SK-N-SH treated with all-trans-retinoic acid at 6 μM for 48 hours (cell line): ENCODE results near the gene PTGER2.

Experiments used
- ATAC-seq: fragments of 200-7000 bp; cut with Tn5 transposase; 3 replicates; pipeline ENCODE4 v1.9.1; 2020; ENCODE audit warnings: mild to moderate bottlenecking, moderate library complexity
- ARNTL ChIP-seq: fragments of 450-650 bp; formaldehyde crosslinking; IDR thresholded peaks from 2 replicates; pipeline ENCODE4 v1.5.0; 2020; ENCODE audit warnings: low read depth, mild to moderate bottlenecking, moderate library complexity, borderline replicate concordance
- BACH2 ChIP-seq: fragments of 250-450 bp; sonication (Bioruptor Pico); IDR thresholded peaks from 2 replicates; pipeline ENCODE4 v1.9.0; 2021; ENCODE audit warnings: mild to moderate bottlenecking, borderline replicate concordance
- CSDC2 ChIP-seq: fragments of 250-450 bp; sonication (Bioruptor Pico); IDR thresholded peaks from 2 replicates; pipeline ENCODE4 v1.5.0; 2020; ENCODE audit warnings: mild to moderate bottlenecking, moderate library complexity
- ESRRG ChIP-seq: fragments of 250-450 bp; sonication (Bioruptor Pico); IDR thresholded peaks from 2 replicates; pipeline ENCODE4 v1.6.1; 2021; ENCODE audit warnings: mild to moderate bottlenecking
- GLIS3 ChIP-seq: fragments of 250-450 bp; sonication (Bioruptor Pico); IDR thresholded peaks from 2 replicates; pipeline ENCODE4 v1.5.0; 2020; ENCODE audit warnings: mild to moderate bottlenecking, moderate library complexity
- ISL1 ChIP-seq: fragments of 250-450 bp; sonication (Bioruptor Pico); IDR thresholded peaks from 2 replicates; pipeline ENCODE4 v2.1.2; 2022; ENCODE audit warnings: mild to moderate bottlenecking, moderate library complexity
- OSR1 ChIP-seq: fragments of 250-450 bp; sonication (Bioruptor Pico); IDR thresholded peaks from 2 replicates; pipeline ENCODE4 v1.8.0; 2022; ENCODE audit warnings: moderate library complexity, mild to moderate bottlenecking, inconsistent platforms
- RARB ChIP-seq: fragments of 250-450 bp; sonication (Bioruptor Pico); IDR thresholded peaks from 2 replicates; pipeline ENCODE4 v1.8.0; 2021; ENCODE audit warnings: mild to moderate bottlenecking, moderate library complexity
- SNAI2 ChIP-seq: fragments of 250-450 bp; sonication (Bioruptor Pico); IDR thresholded peaks from 2 replicates; pipeline ENCODE4 v1.5.0; 2020; ENCODE audit warnings: mild to moderate bottlenecking, moderate library complexity
- TCF4 ChIP-seq: fragments of 250-450 bp; sonication (Bioruptor Pico); IDR thresholded peaks from 2 replicates; pipeline ENCODE4 v1.8.0; 2021; ENCODE audit warnings: mild to moderate bottlenecking, moderate library complexity, borderline replicate concordance
- TOX ChIP-seq: fragments of 250-450 bp; sonication (Bioruptor Pico); IDR thresholded peaks from 2 replicates; pipeline ENCODE4 v1.8.0; 2021; ENCODE audit warnings: mild to moderate bottlenecking, moderate library complexity, borderline replicate concordance
- ZC3H10 ChIP-seq: fragments of 250-450 bp; sonication (Bioruptor Pico); IDR thresholded peaks from 2 replicates; pipeline ENCODE4 v1.5.1; 2021; ENCODE audit warnings: mild to moderate bottlenecking, moderate library complexity
- ZFP3 ChIP-seq: fragments of 250-450 bp; sonication (Bioruptor Pico); IDR thresholded peaks from 2 replicates; pipeline ENCODE4 v1.5.0; 2020; ENCODE audit warnings: mild to moderate bottlenecking, moderate library complexity
- ZFP30 ChIP-seq: fragments of 450-650 bp; formaldehyde crosslinking; IDR thresholded peaks from 2 replicates; pipeline ENCODE4 v1.5.0; 2022; ENCODE audit warnings: mild to moderate bottlenecking, moderate library complexity
- ZNF565 ChIP-seq: fragments of 450-650 bp; formaldehyde crosslinking; conservative IDR thresholded peaks from 2 replicates; pipeline ENCODE4 v1.5.0; 2020; ENCODE audit warnings: low read depth, mild to moderate bottlenecking, moderate library complexity
- ZNF8 ChIP-seq: fragments of 450-650 bp; formaldehyde crosslinking; IDR thresholded peaks from 2 replicates; pipeline ENCODE4 v1.5.0; 2020; ENCODE audit warnings: mild to moderate bottlenecking, moderate library complexity
- TF ChIP-seq, protein P1 (sequence below): fragments of 250-450 bp; sonication (Bioruptor Pico); IDR thresholded peaks from 2 replicates; pipeline ENCODE4 v1.5.1; 2021; ENCODE audit warnings: mild to moderate bottlenecking, moderate library complexity
- TF ChIP-seq, protein P2 (sequence below): fragments of 250-450 bp; sonication (Bioruptor Pico); IDR thresholded peaks from 2 replicates; pipeline ENCODE4 v1.8.0; 2021; ENCODE audit warnings: low read depth, mild to moderate bottlenecking, moderate library complexity, borderline replicate concordance
- TF ChIP-seq, protein P3 (sequence below): fragments of 250-450 bp; sonication (Bioruptor Pico); IDR thresholded peaks from 2 replicates; pipeline ENCODE4 v1.5.1; 2020; ENCODE audit warnings: low read depth, mild to moderate bottlenecking, moderate library complexity
- TF ChIP-seq, protein P4 (sequence below): fragments of 250-450 bp; sonication (Bioruptor Pico); IDR thresholded peaks from 2 replicates; pipeline ENCODE4 v1.8.0; 2020; ENCODE audit warnings: mild to moderate bottlenecking, moderate library complexity, borderline replicate concordance
- TF ChIP-seq, protein P5 (sequence below): fragments of 250-450 bp; sonication (Bioruptor Pico); IDR thresholded peaks from 2 replicates; pipeline ENCODE4 v1.5.0; 2020; ENCODE audit warnings: mild to moderate bottlenecking, moderate library complexity

PTGER2 gene

DNA sequence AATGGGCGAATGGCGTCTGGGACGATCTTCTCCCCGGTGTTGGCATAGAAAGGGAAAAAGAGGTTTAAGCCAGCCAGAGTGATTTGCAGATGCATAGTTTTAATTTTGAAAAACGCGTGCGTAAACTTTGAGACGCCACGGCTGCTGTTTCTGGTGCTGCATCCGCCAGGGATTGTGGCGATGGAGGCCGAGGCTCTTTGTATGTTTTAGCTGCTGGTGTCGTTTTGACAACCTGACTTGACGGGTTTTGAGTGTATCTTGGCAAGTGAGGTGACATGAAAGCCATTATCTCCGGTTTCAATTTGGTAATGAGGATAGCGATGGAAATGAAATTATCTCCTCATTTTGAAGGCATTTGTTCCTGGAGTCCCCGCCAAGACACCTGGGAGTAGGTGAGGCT is 45.0 kb upstream of the PTGER2 start (continued):
- TF ChIP-seq ZNF8 (no peak), SNAI2 (CRISPR knock-in tag) (no peak), ESRRG (CRISPR knock-in tag) (no peak), ZC3H10 (no peak), TOX (CRISPR knock-in tag) (no peak), GLIS3 (CRISPR knock-in tag) (no peak), BACH2 (CRISPR knock-in tag) (no peak), ZNF565 (CRISPR knock-in tag) (no peak), RARB (CRISPR knock-in tag) (no peak), ARNTL (no peak), TCF4 (CRISPR knock-in tag) (no peak)

DNA sequence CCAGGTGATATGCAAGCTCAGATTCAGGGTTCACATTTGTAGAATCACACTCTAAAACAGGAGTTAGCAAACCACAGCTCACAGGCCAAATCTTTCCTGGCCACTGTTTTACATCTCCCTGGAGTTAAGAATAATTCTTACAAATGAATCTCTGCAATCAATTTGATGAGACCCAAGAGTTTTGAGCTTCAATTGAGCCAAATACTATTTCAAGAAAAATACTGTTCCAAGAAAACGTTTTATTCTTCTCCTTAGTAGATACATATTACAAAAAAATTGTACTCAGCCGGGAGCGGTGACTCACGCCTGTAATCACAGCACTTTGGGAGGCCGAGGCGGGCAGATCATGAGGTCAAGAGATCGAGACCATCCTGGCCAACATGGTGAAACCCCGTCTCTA is 44.1 kb upstream of the PTGER2 start:
- TF ChIP-seq ZNF8: no peak
- no peak for TF ChIP-seq OSR1 (CRISPR knock-in tag)
- TF ChIP-seq TCF4 (CRISPR knock-in tag): no peak
- no peak for TF ChIP-seq CSDC2
- TF ChIP-seq, protein P1, sequence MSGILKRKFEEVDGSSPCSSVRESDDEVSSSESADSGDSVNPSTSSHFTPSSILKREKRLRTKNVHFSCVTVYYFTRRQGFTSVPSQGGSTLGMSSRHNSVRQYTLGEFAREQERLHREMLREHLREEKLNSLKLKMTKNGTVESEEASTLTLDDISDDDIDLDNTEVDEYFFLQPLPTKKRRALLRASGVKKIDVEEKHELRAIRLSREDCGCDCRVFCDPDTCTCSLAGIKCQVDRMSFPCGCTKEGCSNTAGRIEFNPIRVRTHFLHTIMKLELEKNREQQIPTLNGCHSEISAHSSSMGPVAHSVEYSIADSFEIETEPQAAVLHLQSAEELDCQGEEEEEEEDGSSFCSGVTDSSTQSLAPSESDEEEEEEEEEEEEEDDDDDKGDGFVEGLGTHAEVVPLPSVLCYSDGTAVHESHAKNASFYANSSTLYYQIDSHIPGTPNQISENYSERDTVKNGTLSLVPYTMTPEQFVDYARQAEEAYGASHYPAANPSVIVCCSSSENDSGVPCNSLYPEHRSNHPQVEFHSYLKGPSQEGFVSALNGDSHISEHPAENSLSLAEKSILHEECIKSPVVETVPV (CRISPR knock-in tag): no peak
- TF ChIP-seq, protein P2, sequence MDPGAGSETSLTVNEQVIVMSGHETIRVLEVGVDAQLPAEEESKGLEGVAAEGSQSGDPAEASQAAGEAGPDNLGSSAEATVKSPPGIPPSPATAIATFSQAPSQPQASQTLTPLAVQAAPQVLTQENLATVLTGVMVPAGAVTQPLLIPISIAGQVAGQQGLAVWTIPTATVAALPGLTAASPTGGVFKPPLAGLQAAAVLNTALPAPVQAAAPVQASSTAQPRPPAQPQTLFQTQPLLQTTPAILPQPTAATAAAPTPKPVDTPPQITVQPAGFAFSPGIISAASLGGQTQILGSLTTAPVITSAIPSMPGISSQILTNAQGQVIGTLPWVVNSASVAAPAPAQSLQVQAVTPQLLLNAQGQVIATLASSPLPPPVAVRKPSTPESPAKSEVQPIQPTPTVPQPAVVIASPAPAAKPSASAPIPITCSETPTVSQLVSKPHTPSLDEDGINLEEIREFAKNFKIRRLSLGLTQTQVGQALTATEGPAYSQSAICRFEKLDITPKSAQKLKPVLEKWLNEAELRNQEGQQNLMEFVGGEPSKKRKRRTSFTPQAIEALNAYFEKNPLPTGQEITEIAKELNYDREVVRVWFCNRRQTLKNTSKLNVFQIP (CRISPR knock-in tag): no peak
- TF ChIP-seq ZFP3 (CRISPR knock-in tag): no peak
- TF ChIP-seq, protein P3, sequence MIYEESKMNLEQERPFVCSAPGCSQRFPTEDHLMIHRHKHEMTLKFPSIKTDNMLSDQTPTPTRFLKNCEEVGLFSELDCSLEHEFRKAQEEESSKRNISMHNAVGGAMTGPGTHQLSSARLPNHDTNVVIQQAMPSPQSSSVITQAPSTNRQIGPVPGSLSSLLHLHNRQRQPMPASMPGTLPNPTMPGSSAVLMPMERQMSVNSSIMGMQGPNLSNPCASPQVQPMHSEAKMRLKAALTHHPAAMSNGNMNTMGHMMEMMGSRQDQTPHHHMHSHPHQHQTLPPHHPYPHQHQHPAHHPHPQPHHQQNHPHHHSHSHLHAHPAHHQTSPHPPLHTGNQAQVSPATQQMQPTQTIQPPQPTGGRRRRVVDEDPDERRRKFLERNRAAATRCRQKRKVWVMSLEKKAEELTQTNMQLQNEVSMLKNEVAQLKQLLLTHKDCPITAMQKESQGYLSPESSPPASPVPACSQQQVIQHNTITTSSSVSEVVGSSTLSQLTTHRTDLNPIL (CRISPR knock-in tag): no peak
- TF ChIP-seq ISL1 (CRISPR knock-in tag): no peak
- TF ChIP-seq ARNTL: no peak
- TF ChIP-seq SNAI2 (CRISPR knock-in tag): no peak
- TF ChIP-seq, protein P4, sequence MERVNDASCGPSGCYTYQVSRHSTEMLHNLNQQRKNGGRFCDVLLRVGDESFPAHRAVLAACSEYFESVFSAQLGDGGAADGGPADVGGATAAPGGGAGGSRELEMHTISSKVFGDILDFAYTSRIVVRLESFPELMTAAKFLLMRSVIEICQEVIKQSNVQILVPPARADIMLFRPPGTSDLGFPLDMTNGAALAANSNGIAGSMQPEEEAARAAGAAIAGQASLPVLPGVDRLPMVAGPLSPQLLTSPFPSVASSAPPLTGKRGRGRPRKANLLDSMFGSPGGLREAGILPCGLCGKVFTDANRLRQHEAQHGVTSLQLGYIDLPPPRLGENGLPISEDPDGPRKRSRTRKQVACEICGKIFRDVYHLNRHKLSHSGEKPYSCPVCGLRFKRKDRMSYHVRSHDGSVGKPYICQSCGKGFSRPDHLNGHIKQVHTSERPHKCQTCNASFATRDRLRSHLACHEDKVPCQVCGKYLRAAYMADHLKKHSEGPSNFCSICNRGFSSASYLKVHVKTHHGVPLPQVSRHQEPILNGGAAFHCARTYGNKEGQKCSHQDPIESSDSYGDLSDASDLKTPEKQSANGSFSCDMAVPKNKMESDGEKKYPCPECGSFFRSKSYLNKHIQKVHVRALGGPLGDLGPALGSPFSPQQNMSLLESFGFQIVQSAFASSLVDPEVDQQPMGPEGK: no peak
- TF ChIP-seq, protein P5, sequence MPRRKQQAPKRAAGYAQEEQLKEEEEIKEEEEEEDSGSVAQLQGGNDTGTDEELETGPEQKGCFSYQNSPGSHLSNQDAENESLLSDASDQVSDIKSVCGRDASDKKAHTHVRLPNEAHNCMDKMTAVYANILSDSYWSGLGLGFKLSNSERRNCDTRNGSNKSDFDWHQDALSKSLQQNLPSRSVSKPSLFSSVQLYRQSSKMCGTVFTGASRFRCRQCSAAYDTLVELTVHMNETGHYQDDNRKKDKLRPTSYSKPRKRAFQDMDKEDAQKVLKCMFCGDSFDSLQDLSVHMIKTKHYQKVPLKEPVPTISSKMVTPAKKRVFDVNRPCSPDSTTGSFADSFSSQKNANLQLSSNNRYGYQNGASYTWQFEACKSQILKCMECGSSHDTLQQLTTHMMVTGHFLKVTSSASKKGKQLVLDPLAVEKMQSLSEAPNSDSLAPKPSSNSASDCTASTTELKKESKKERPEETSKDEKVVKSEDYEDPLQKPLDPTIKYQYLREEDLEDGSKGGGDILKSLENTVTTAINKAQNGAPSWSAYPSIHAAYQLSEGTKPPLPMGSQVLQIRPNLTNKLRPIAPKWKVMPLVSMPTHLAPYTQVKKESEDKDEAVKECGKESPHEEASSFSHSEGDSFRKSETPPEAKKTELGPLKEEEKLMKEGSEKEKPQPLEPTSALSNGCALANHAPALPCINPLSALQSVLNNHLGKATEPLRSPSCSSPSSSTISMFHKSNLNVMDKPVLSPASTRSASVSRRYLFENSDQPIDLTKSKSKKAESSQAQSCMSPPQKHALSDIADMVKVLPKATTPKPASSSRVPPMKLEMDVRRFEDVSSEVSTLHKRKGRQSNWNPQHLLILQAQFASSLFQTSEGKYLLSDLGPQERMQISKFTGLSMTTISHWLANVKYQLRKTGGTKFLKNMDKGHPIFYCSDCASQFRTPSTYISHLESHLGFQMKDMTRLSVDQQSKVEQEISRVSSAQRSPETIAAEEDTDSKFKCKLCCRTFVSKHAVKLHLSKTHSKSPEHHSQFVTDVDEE (CRISPR knock-in tag): no peak
- no peak for TF ChIP-seq RARB (CRISPR knock-in tag)
- TF ChIP-seq GLIS3 (CRISPR knock-in tag): no peak
- TF ChIP-seq TOX (CRISPR knock-in tag): no peak
- no peak for TF ChIP-seq ZFP30 (CRISPR knock-in tag)
- no peak for ATAC-seq

DNA sequence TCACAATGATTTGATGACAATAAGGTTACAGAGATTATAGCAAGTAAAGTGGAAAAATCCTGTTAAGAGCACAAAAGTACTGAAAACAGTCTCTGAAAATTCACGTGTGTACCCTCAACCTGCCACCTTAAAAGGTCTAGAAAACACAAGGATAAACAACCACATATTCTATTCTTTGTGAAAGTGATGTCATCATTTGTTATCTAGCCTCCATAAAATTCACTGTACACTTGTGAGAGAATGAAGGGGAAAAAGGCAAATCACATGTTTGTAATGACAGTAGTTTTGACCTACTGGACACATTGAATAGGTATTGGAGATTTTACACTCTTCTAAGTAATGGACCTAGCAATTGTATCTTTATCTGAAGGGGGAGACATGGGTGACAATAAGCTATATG is 42.6 kb upstream of the PTGER2 start:
- TF ChIP-seq, protein P4: no peak
- TF ChIP-seq, protein P5 (CRISPR knock-in tag): no peak
- ATAC-seq: no peak
